Gastroesophageal sphincter (tissue), 3 donors: ENCODE measurements around the gene DECR2.

Source experiments
- POLR2AphosphoS5 ChIP-seq: sonication (generic); formaldehyde crosslinking; IDR thresholded peaks from one replicate; pipeline ENCODE4 v1.6.1; 2017; ENCODE audit warnings: antibody characterized with exemption
- TF ChIP-seq, protein P1 (sequence below), 4 experiments: fragments of 200-600 bp in 2 of 4; fragments of 450-650 bp in 2 of 4; sonication (generic) in 1 of 4; IDR thresholded peaks; one replicate each; pipeline ENCODE4 v1.5.1; 2017 to 2019; ENCODE audit warnings: antibody characterized with exemption in 4 of 4, mild to moderate bottlenecking in 2 of 4, moderate library complexity in 2 of 4

GRCh38 chr16:381012-381788, 20.5 kb upstream of the DECR2 start:
- TF ChIP-seq, protein P1, sequence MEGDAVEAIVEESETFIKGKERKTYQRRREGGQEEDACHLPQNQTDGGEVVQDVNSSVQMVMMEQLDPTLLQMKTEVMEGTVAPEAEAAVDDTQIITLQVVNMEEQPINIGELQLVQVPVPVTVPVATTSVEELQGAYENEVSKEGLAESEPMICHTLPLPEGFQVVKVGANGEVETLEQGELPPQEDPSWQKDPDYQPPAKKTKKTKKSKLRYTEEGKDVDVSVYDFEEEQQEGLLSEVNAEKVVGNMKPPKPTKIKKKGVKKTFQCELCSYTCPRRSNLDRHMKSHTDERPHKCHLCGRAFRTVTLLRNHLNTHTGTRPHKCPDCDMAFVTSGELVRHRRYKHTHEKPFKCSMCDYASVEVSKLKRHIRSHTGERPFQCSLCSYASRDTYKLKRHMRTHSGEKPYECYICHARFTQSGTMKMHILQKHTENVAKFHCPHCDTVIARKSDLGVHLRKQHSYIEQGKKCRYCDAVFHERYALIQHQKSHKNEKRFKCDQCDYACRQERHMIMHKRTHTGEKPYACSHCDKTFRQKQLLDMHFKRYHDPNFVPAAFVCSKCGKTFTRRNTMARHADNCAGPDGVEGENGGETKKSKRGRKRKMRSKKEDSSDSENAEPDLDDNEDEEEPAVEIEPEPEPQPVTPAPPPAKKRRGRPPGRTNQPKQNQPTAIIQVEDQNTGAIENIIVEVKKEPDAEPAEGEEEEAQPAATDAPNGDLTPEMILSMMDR (IDR thresholded peaks at IDR 0.05): no peak
- TF ChIP-seq POLR2AphosphoS5: no peak
